Activated CD4-positive, alpha-beta memory T cell treated with anti-CD3 and anti-CD28 coated beads, Interleukin-2, amount 10 ng/mL, durations not matched to agents 7 days and 5 days (primary cell): Measurements from ENCODE around the gene ASCC1. TPM values are rescaled to one million over a fixed set of nuclear protein-coding genes. Genes with fewer than 3 reads are reported as not detected.

ENCODE experiments used
- CTCF ChIA-PET: fragments of 350-600 bp; sonication (Branson Sonifier 250); formaldehyde crosslinking; loops from one replicate; lab custom pipeline; 2021; ENCODE audit warnings: antibody characterized with exemption, inconsistent platforms; lab: Charles Lee
- POLR2A ChIA-PET: fragments of 350-600 bp; sonication (Branson Sonifier 250); formaldehyde crosslinking; loops from one replicate; lab custom pipeline; 2021; ENCODE audit warnings: antibody characterized with exemption; lab: Charles Lee
- DNase-seq: peaks from one replicate; pipeline ENCODE4 v3.0.0-alpha.2; 2020
- H3K27ac Mint-ChIP-seq: one replicate; pipeline ENCODE4 v1.8.0; 2021; ENCODE audit warnings: mild to moderate bottlenecking, mixed read lengths
- H3K27me3 Mint-ChIP-seq: one replicate; pipeline ENCODE4 v1.8.0; 2021; ENCODE audit warnings: mixed read lengths
- H3K36me3 Mint-ChIP-seq: one replicate; pipeline ENCODE4 v1.8.0; 2021; ENCODE audit warnings: low read depth, mixed read lengths
- H3K4me1 Mint-ChIP-seq: one replicate; pipeline ENCODE4 v1.8.0; 2021; ENCODE audit warnings: mixed read lengths
- H3K4me3 Mint-ChIP-seq: one replicate; pipeline ENCODE4 v1.8.0; 2021; ENCODE audit warnings: mild to moderate bottlenecking, mixed read lengths
- H3K9me3 Mint-ChIP-seq: one replicate; pipeline ENCODE4 v1.8.0; 2021; ENCODE audit warnings: mixed read lengths
- total RNA-seq, 2 experiments: library from RNA; stranded (reverse); gene quantifications; one replicate each; pipeline ENCODE4 v1.2.3, GENCODE V29; 2021

Gene ASCC1
- total RNA-seq, 2 experiments from 2014 or later: 35.5 to 36.2 TPM

- H3K27me3 Mint-ChIP-seq: no peaks in the 10 kb centered on the region
- H3K9me3 Mint-ChIP-seq: no peaks in the 10 kb centered on the region
- no peak overlapping the region for H3K4me3 Mint-ChIP-seq
- H3K36me3 Mint-ChIP-seq: no peaks in the 10 kb centered on the region
- no peak for DNase-seq
- peaks cover 8% of the 10 kb centered on the region for H3K4me1 Mint-ChIP-seq
- no peak overlapping the region for H3K27ac Mint-ChIP-seq
- CTCF ChIA-PET: interaction anchor here (0.7 to 4.3 kb wide), 32 partner anchors 10 to 832 kb away, joined by 3 to 59 read pairs (median 6); no protein-coding TSS in a partner anchor
- POLR2A ChIA-PET: interaction anchor here (0.9 to 1.5 kb wide), 3 partner anchors 10 to 167 kb away, joined by 3 to 8 read pairs (median 5); partner anchors contain the start of gene ASCC1
These were observed 166.6 kb downstream of the ASCC1 start for GRCh38 chr10:72049472-72049871.

- CTCF ChIA-PET: interaction anchor here (0.5 to 4.3 kb wide), 81 partner anchors 8 to 994 kb away, joined by 3 to 59 read pairs (median 5); partner anchors contain the start of genes ANAPC16, ASCC1, DDIT4 and SPOCK2
- peak; percentile 93 for DNase-seq
- Mint-ChIP-seq H3K4me3 (no peak overlapping the region), H3K9me3 (no peaks in the 10 kb centered on the region), H3K36me3 (no peaks in the 10 kb centered on the region), H3K27me3 (no peaks in the 10 kb centered on the region), H3K27ac (peak overlapping the region; percentile 8), H3K4me1 (peaks cover 8% of the 10 kb centered on the region)
- POLR2A ChIA-PET: interaction anchor here (0.9 to 1.8 kb wide), 8 partner anchors 9 to 287 kb away, joined by 3 to 8 read pairs (median 4); partner anchors contain the start of genes ASCC1 and SPOCK2
These were observed 167.5 kb downstream of the ASCC1 start for GRCh38 chr10:72048450-72049124.

Other genes with a start within 250 kb of the ASCC1 start
- 100 to 1,000 TPM; 418 to 420 TPM for gene SPOCK2, start 127.7 kb downstream of the ASCC1 start, total RNA-seq
- gene ANAPC16, start 264 bp downstream of the ASCC1 start, total RNA-seq: 100 to 1,000 TPM in 1 of 2 experiments, 10 to 100 TPM in 1; 94.2 to 101 TPM
- gene DDIT4, start 57.6 kb upstream of the ASCC1 start, total RNA-seq: 100 to 1,000 TPM; 475 to 481 TPM
- gene DNAJB12, start 138.6 kb upstream of the ASCC1 start, total RNA-seq: 10 to 100 TPM; 23.8 to 26.7 TPM